Endodermal cell (in vitro differentiated cells): ENCODE data around the gene RBMS1. TPM values are rescaled to one million over a fixed set of nuclear protein-coding genes. Genes with fewer than 3 reads are reported as not detected.

Experiments
- DNase-seq: peaks from one replicate; pipeline ENCODE4 v3.0.0-alpha.2; 2017
- H3K27ac ChIP-seq: 2 replicates; pipeline ENCODE4 v1.5.1; 2013; ENCODE audit warnings: mild to moderate bottlenecking, low read depth, low read length, moderate library complexity
- H3K27me3 ChIP-seq: 2 replicates; pipeline ENCODE4 v1.6.1; 2013; ENCODE audit warnings: mild to moderate bottlenecking, low read length, moderate library complexity; ENCODE audit not compliant: insufficient read depth, control insufficient read depth, poor library complexity, severe bottlenecking
- H3K36me3 ChIP-seq: 2 replicates; pipeline ENCODE4 v1.7.0; 2013; ENCODE audit warnings: mild to moderate bottlenecking, low read length, moderate library complexity; ENCODE audit not compliant: control insufficient read depth, insufficient read depth
- H3K4me1 ChIP-seq: one replicate; pipeline ENCODE4 v1.7.0; 2013; ENCODE audit warnings: low read length; ENCODE audit not compliant: control insufficient read depth, insufficient read depth
- H3K4me3 ChIP-seq: 2 replicates; pipeline ENCODE4 v1.5.1; 2013; ENCODE audit warnings: mild to moderate bottlenecking, low read length, moderate library complexity
- H3K9ac ChIP-seq: 2 replicates; pipeline ENCODE4 v1.6.1; 2013; ENCODE audit warnings: mild to moderate bottlenecking, low read length, moderate library complexity; ENCODE audit not compliant: poor library complexity, severe bottlenecking; ENCODE audit errors: extremely low read depth
- H3K9me3 ChIP-seq: 2 replicates; pipeline ENCODE4 v1.6.1; 2013; ENCODE audit warnings: mild to moderate bottlenecking, low read length, moderate library complexity; ENCODE audit not compliant: control insufficient read depth
- H3K27ac Mint-ChIP-seq: 2 replicates; pipeline ENCODE4 v1.8.0; 2020; ENCODE audit warnings: mixed read lengths
- H3K27me3 Mint-ChIP-seq: 2 replicates; pipeline ENCODE4 v1.8.0; 2021; ENCODE audit warnings: mild to moderate bottlenecking, mixed read lengths; ENCODE audit not compliant: insufficient read depth
- H3K36me3 Mint-ChIP-seq: 2 replicates; pipeline ENCODE4 v1.8.0; 2020; ENCODE audit warnings: low read depth, mixed read lengths
- H3K4me1 Mint-ChIP-seq: 2 replicates; pipeline ENCODE4 v1.8.0; 2020; ENCODE audit warnings: mixed read lengths
- H3K4me3 Mint-ChIP-seq: 2 replicates; pipeline ENCODE4 v1.8.0; 2020; ENCODE audit warnings: mild to moderate bottlenecking, moderate library complexity, mixed read lengths
- H3K9me3 Mint-ChIP-seq: 2 replicates; pipeline ENCODE4 v1.8.0; 2020; ENCODE audit warnings: mild to moderate bottlenecking, mixed read lengths
- CTCF ChIP-seq: fragments of 200-600 bp; sonication (generic); conservative IDR thresholded peaks from 2 replicates; pipeline ENCODE4 v1.5.0; 2021; ENCODE audit warnings: antibody characterized with exemption, mild to moderate bottlenecking
- WGBS, 2 experiments: methylation state at CpG; one replicate each; pipeline versions ENCODE4 v1.1.5 to v1.1.7; 2013; ENCODE audit warnings: missing lambda C conversion rate in 2 of 2, mixed read lengths in 1 of 2; ENCODE audit not compliant: insufficient coverage in 1 of 2, insufficient read length in 1 of 2; 5-methylcytosine and 5-hydroxymethylcytosine counted together
- total RNA-seq, 2 donors: library from RNA; stranded (reverse); fragmentation: NEBNext Ultra II Directional in 1 of 2; extraction: Animal tissue kit (Norgen Biotek cat#: 25700) in 1 of 2; gene quantifications; 2 replicates in 1 of 2; 3 replicates in 1 of 2; pipeline ENCODE4 v1.2.1, GENCODE V29; 2021

RBMS1 gene
- total RNA-seq, 2 donors from 2014 or later = 90.7 to 124 TPM

GRCh38 chr2:160328811-160329527 lies 164.6 kb downstream of the RBMS1 start:
- H3K9ac ChIP-seq = no peak overlapping the region
- H3K4me1 ChIP-seq = peaks cover 14% of the 10 kb centered on the region
- Mint-ChIP-seq H3K27me3 (no peaks in the 10 kb centered on the region), H3K27ac (no peak overlapping the region), H3K9me3 (no peaks in the 10 kb centered on the region), H3K36me3 (no peaks in the 10 kb centered on the region), H3K4me1 (peaks cover 75% of the 10 kb centered on the region), H3K4me3 (no peak overlapping the region)
- TF ChIP-seq CTCF = no peak
- no peak for DNase-seq
- 78 to 91% methylated on average over 6 to 9 of the region's 9 CpGs for WGBS, 2 experiments
- no peaks in the 10 kb centered on the region for H3K27me3 ChIP-seq
- H3K27ac ChIP-seq = no peak overlapping the region
- no peak overlapping the region for H3K4me3 ChIP-seq
- no peaks in the 10 kb centered on the region for H3K36me3 ChIP-seq
- H3K9me3 ChIP-seq = no peaks in the 10 kb centered on the region

GRCh38 chr2:160326786-160327185 lies 166.8 kb downstream of the RBMS1 start:
- no peaks in the 10 kb centered on the region for H3K9me3 Mint-ChIP-seq
- H3K4me1 ChIP-seq = peaks cover 12% of the 10 kb centered on the region
- TF ChIP-seq CTCF = no peak
- no peaks in the 10 kb centered on the region for H3K27me3 Mint-ChIP-seq
- H3K4me1 Mint-ChIP-seq = peaks cover 63% of the 10 kb centered on the region
- H3K27me3 ChIP-seq = no peaks in the 10 kb centered on the region
- no peak overlapping the region for H3K4me3 ChIP-seq
- no peak overlapping the region for H3K27ac ChIP-seq
- no peak overlapping the region for H3K27ac Mint-ChIP-seq
- no peaks in the 10 kb centered on the region for H3K36me3 Mint-ChIP-seq
- no peak overlapping the region for H3K4me3 Mint-ChIP-seq
- no peak for DNase-seq
- no peaks in the 10 kb centered on the region for H3K9me3 ChIP-seq
- no peaks in the 10 kb centered on the region for H3K36me3 ChIP-seq
- no peak overlapping the region for H3K9ac ChIP-seq

- no peaks in the 10 kb centered on the region for H3K27me3 Mint-ChIP-seq
- no peak overlapping the region for H3K9ac ChIP-seq
- no peaks in the 10 kb centered on the region for H3K27me3 ChIP-seq
- TF ChIP-seq CTCF = no peak
- H3K9me3 ChIP-seq = no peaks in the 10 kb centered on the region
- H3K27ac ChIP-seq = no peak overlapping the region
- H3K36me3 ChIP-seq = no peaks in the 10 kb centered on the region
- 94 to 100% methylated on average over 1 to 2 of the region's 2 CpGs for WGBS, 2 experiments
- no peak overlapping the region for H3K27ac Mint-ChIP-seq
- H3K4me3 Mint-ChIP-seq = no peak overlapping the region
- H3K4me1 ChIP-seq = peaks cover 3% of the 10 kb centered on the region
- no peaks in the 10 kb centered on the region for H3K9me3 Mint-ChIP-seq
- peaks cover 52% of the 10 kb centered on the region for H3K4me1 Mint-ChIP-seq
- H3K36me3 Mint-ChIP-seq = no peaks in the 10 kb centered on the region
- no peak for DNase-seq
- no peak overlapping the region for H3K4me3 ChIP-seq
Observed at GRCh38 chr2:160325418-160325817, 168.2 kb downstream of the RBMS1 start.
